Spinal cord (tissue), 10 donors: ENCODE results near the gene ATP5PD. TPM values are rescaled to one million over a fixed set of nuclear protein-coding genes. Genes with fewer than 3 reads are reported as not detected.
A peak's percentile ranks its signal among the peaks of the same experiment; 100 is the strongest.
"Not testable (repeated sequence)": the region's sequence is repeated elsewhere in the genome, so short reads cannot be mapped to it uniquely, and the experiment has no call there.

Experiments
- DNase-seq, 6 donors: peaks; one replicate each; pipeline versions ENCODE4 v3.0.0 to v3.0.0-alpha.2; 2013 to 2015; ENCODE audit warnings: low spot score in 6 of 6, low read depth in 4 of 6
- H3K27ac ChIP-seq: one replicate; pipeline ENCODE4 v1.5.1; 2013; ENCODE audit warnings: low read depth, low read length, control low read depth
- H3K27me3 ChIP-seq: one replicate; pipeline ENCODE4 v1.6.1; 2013; ENCODE audit warnings: low read length; ENCODE audit not compliant: control insufficient read depth, insufficient read depth
- H3K36me3 ChIP-seq: one replicate; pipeline ENCODE4 v1.6.1; 2013; ENCODE audit warnings: low read length; ENCODE audit not compliant: control insufficient read depth, insufficient read depth
- H3K4me1 ChIP-seq: one replicate; pipeline ENCODE4 v1.6.1; 2013; ENCODE audit warnings: low read length; ENCODE audit not compliant: control insufficient read depth, insufficient read depth
- H3K4me3 ChIP-seq: one replicate; pipeline ENCODE4 v1.5.1; 2013; ENCODE audit warnings: low read depth, low read length, control low read depth
- H3K9me3 ChIP-seq: one replicate; pipeline ENCODE4 v1.6.1; 2013; ENCODE audit warnings: low read length; ENCODE audit not compliant: control insufficient read depth, insufficient read depth
- WGBS: methylation state at CpG from one replicate; pipeline ENCODE4 v1.1.5; 2013; ENCODE audit warnings: missing lambda C conversion rate; ENCODE audit not compliant: insufficient coverage; 5-methylcytosine and 5-hydroxymethylcytosine counted together
- polyA plus RNA-seq, 2 donors: library from polyadenylated mRNA; unstranded; fragments of 120-200 nt; gene quantifications; one replicate each; pipeline ENCODE4 v1.2.1, GENCODE V29; 2013; ENCODE audit not compliant: insufficient read length in 2 of 2
- total RNA-seq, 2 donors: library from RNA; depleted of rRNA in 1 of 2; stranded (reverse); fragments of 120-200 nt in 1 of 2; fragments of >200 nt in 1 of 2; gene quantifications; one replicate each; pipeline versions ENCODE4 v1.2.3 to v1.2.4, GENCODE V29; 2013 to 2014
- donor health status: healthy.

ATP5PD gene
- total and polyA plus RNA-seq, 4 donors: 145 to 326 (median 304) TPM

- H3K36me3 ChIP-seq, H3K27me3 ChIP-seq, DNase-seq, H3K4me1 ChIP-seq, H3K9me3 ChIP-seq, H3K4me3 ChIP-seq, H3K27ac ChIP-seq: not testable (repeated sequence)
- 96% methylated on average over 2 of the region's 2 CpGs for WGBS
These were observed 20.1 kb downstream of the ATP5PD start for GRCh38 chr17:75026650-75027049.

GRCh38 chr17:75025398-75025734 is 21.4 kb downstream of the ATP5PD start:
- H3K4me1 ChIP-seq: peaks cover 14% of the 10 kb centered on the region
- 90% methylated on average over 9 of the region's 9 CpGs for WGBS
- DNase-seq, H3K9me3 ChIP-seq, H3K4me3 ChIP-seq, H3K27ac ChIP-seq, H3K27me3 ChIP-seq: not testable (repeated sequence)
- H3K36me3 ChIP-seq: peaks cover 19% of the 10 kb centered on the region

- no peak for DNase-seq
- 93% methylated on average over 2 of the region's 10 CpGs for WGBS
- no peaks in the 10 kb centered on the region for H3K27me3 ChIP-seq
- H3K4me3 ChIP-seq: no peak overlapping the region
- no peaks in the 10 kb centered on the region for H3K9me3 ChIP-seq
- no peak overlapping the region for H3K27ac ChIP-seq
- H3K36me3 ChIP-seq: peaks cover 24% of the 10 kb centered on the region
- H3K4me1 ChIP-seq: peaks cover 17% of the 10 kb centered on the region
These were observed 21.9 kb downstream of the ATP5PD start for GRCh38 chr17:75024686-75025397.

DNA sequence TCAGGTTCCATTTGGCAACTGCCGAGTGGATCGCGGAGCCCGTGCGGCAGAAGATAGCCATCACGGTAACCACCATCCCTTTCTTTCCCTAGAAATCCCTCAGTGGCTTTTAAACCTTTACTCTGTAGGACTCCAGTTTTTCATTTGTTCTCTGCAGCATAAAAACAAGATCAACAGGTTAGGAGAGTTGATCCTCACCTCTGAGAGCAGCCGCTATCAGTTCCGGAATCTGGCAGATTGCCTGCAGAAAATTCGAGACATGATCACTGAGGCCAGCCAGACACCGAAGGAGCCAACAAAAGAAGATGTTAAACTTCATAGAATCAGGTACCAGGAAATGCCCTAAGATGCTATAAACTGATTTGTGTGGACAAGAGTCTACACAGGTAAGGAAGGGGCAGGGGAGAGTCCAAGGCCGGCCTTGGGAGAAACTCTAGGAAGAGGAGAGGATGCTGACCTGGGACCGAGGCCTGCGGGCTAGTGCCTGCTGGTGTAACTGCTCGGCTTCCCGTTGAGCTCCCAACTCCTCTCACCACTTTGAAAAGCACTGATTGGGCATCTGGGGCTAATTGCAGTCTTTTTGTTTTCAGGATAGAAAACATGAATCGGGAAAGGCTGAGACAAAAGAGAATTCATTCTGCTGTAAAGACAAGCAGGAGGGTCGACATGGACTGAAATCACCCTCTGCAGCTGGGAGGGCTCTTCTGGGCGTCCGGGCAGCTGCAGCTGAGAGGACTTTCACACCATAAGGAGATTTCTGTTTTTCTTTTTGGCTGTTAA is 26.2 kb downstream of the ATP5PD start:
- Histone ChIP-seq H3K27me3 (no peaks in the 10 kb centered on the region), H3K9me3 (no peaks in the 10 kb centered on the region), H3K4me3 (no peak overlapping the region), H3K36me3 (peaks cover 43% of the 10 kb centered on the region), H3K4me1 (peaks cover 25% of the 10 kb centered on the region), H3K27ac (peak overlapping the region; percentile 33)
- WGBS: 78% methylated on average over 17 of the region's 19 CpGs
- peak in 2 of 6 donors; percentile 27 to 74 for DNase-seq

GRCh38 chr17:75019710-75020109 is 27.1 kb downstream of the ATP5PD start:
- peak in 1 of 6 donors; percentile 45 for DNase-seq
- Histone ChIP-seq H3K36me3 (peaks cover 43% of the 10 kb centered on the region), H3K9me3 (no peaks in the 10 kb centered on the region), H3K4me3 (no peak overlapping the region), H3K27ac (peak overlapping the region; percentile 33), H3K4me1 (peaks cover 25% of the 10 kb centered on the region), H3K27me3 (no peaks in the 10 kb centered on the region)
- WGBS: 90% methylated on average over 2 of the region's 3 CpGs

GRCh38 chr17:75019146-75019545 is 27.6 kb downstream of the ATP5PD start:
- H3K27me3 ChIP-seq: no peaks in the 10 kb centered on the region
- no peak overlapping the region for H3K4me3 ChIP-seq
- 91% methylated on average over 5 of the region's 5 CpGs for WGBS
- no peak for DNase-seq
- no peaks in the 10 kb centered on the region for H3K9me3 ChIP-seq
- H3K36me3 ChIP-seq: peaks cover 43% of the 10 kb centered on the region
- peak overlapping the region; percentile 33 for H3K27ac ChIP-seq
- peaks cover 28% of the 10 kb centered on the region for H3K4me1 ChIP-seq

DNA sequence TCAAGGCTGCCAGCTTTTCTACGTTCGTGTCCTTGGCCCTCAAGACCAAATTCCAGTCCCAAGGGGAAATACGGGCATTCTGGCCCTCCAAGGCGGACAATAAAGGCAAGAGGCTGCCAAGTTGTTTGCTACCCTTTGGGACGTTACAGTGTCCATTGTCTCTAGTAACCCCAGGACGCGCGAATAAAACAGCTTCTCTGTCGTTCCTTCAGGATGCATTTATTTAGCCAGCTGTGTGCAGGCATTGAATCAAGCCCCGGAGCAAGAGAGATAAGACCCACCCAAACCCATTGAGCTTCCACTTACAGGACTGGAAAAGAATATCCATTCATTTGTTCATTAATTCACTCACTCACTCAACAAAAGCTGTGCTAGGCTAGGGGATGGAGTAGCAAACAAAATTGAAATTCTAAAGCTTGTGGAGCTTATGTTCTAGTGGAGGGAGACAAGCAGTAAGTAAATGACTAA is 33.6 kb downstream of the ATP5PD start:
- Histone ChIP-seq H3K9me3 (no peaks in the 10 kb centered on the region), H3K4me3 (peak overlapping the region; percentile 82), H3K27me3 (no peaks in the 10 kb centered on the region), H3K27ac (peak overlapping the region; percentile 97), H3K36me3 (peaks cover 12% of the 10 kb centered on the region), H3K4me1 (peaks cover 16% of the 10 kb centered on the region)
- WGBS: 1% methylated on average over 10 of the region's 10 CpGs
- DNase-seq: peak in 1 of 6 donors; percentile 40

GRCh38 chr17:75012346-75013091 is 34.2 kb downstream of the ATP5PD start, which contains the start of gene MRPL58:
TSS of gene MRPL58 (plus strand) at chr17:75012670. CDS start at chr17:75012687, 17 bp downstream.
- no peaks in the 10 kb centered on the region for H3K27me3 ChIP-seq
- H3K9me3 ChIP-seq: no peaks in the 10 kb centered on the region
- 0% methylated on average over 63 of the region's 63 CpGs for WGBS

DNA sequence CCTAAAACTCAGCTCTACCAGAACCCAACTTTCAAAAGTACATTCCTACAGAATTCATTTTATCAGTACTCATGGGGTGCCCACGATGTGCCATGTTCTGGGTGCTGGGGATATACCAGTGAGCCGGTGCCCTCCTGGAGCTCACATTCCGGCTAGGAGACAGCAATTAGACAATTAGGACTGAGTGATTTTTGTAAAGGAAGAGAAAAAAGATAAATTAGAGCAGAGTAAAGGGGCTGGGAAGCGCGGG is 34.7 kb downstream of the ATP5PD start:
- Histone ChIP-seq H3K27me3 (no peaks in the 10 kb centered on the region), H3K27ac (peak overlapping the region; percentile 97), H3K4me3 (peak overlapping the region; percentile 82), H3K36me3 (peaks cover 13% of the 10 kb centered on the region), H3K9me3 (no peaks in the 10 kb centered on the region), H3K4me1 (peaks cover 16% of the 10 kb centered on the region)
- 16% methylated on average over 5 of the region's 5 CpGs for WGBS
- DNase-seq: no peak

More at GRCh38 chr17:75012346-75013091, 34.2 kb downstream of the ATP5PD start, which contains the start of gene MRPL58:
- Histone ChIP-seq H3K4me1 (peaks cover 16% of the 10 kb centered on the region), H3K27ac (peak within 1 kb of the TSS; percentile 97), H3K36me3 (peaks cover 14% of the 10 kb centered on the region), H3K4me3 (peak within 1 kb of the TSS; percentile 82)
- DNase-seq: peak in 4 of 6 donors; percentile 78 to 96 (median 88)
